ENCODE data around the gene KPNA4. TPM values are rescaled to one million over a fixed set of nuclear protein-coding genes. Genes with fewer than 3 reads are reported as not detected.

Gene KPNA4
- total and polyA plus RNA-seq, 12 donors = 6.5 to 43.6 (median 20.6) TPM

- intact Hi-C loops (cut with DNase I) = no loop called here
- no peak for DNase-seq
- Histone ChIP-seq H3K27me3 (no peaks in the 10 kb centered on the region), H3K36me3 (replicated peaks in 1 of 2) (no peaks in the 10 kb centered on the region), H3K4me1 (replicated peaks in 1 of 2) (peaks cover 0 to 29% of the 10 kb centered on the region in 2 donors), H3K27ac (no peak overlapping the region), H3K9me3 (replicated peaks in 1 of 3) (no peaks in the 10 kb centered on the region), H3K4me3 (no peak overlapping the region)
- 87 to 92% (median 88%) methylated on average over 3 of the region's 3 CpGs for WGBS, 4 donors
- TF ChIP-seq POLR2A (IDR thresholded peaks at IDR 0.05) = no peak
- no peak for TF ChIP-seq CTCF (IDR thresholded peaks at IDR 0.05)
These were observed 19.9 kb downstream of the KPNA4 start for GRCh38 chr3:160545504-160545871.

- intact Hi-C loops (cut with DNase I) = no loop called here
- peaks cover 0 to 29% of the 10 kb centered on the region in 2 donors for H3K4me1 ChIP-seq (replicated peaks in 1 of 2)
- no peaks in the 10 kb centered on the region for H3K36me3 ChIP-seq (replicated peaks in 1 of 2)
These were observed 20.4 kb downstream of the KPNA4 start for GRCh38 chr3:160544844-160545503.

GRCh38 chr3:160540551-160540950, 24.8 kb downstream of the KPNA4 start:
- Histone ChIP-seq H3K4me1 (replicated peaks in 1 of 2) (peaks cover 0 to 24% of the 10 kb centered on the region in 2 donors), H3K36me3 (replicated peaks in 1 of 2) (no peaks in the 10 kb centered on the region), H3K27ac (no peak overlapping the region), H3K4me3 (no peak overlapping the region), H3K9me3 (replicated peaks in 1 of 3) (no peaks in the 10 kb centered on the region), H3K27me3 (no peaks in the 10 kb centered on the region)
- TF ChIP-seq POLR2A (IDR thresholded peaks at IDR 0.05) (no peak), CTCF (IDR thresholded peaks at IDR 0.05) (no peak)
- DNase-seq = no peak
- WGBS, 4 donors = 94 to 96% (median 95%) methylated on average over 2 of the region's 2 CpGs
- intact Hi-C loops (cut with DNase I) = no loop called here

More at GRCh38 chr3:160544844-160545503, 20.4 kb downstream of the KPNA4 start:
- 60 to 89% (median 73%) methylated on average over 2 of the region's 2 CpGs for WGBS, 4 donors
- no peak for TF ChIP-seq CTCF (IDR thresholded peaks at IDR 0.05)
- no peak for TF ChIP-seq POLR2A (IDR thresholded peaks at IDR 0.05)
- H3K27me3 ChIP-seq = no peaks in the 10 kb centered on the region
- H3K9me3 ChIP-seq (replicated peaks in 1 of 3) = no peaks in the 10 kb centered on the region
- DNase-seq = no peak
- no peak overlapping the region for H3K27ac ChIP-seq
- no peak overlapping the region for H3K4me3 ChIP-seq

GRCh38 chr3:160538895-160539294, 26.5 kb downstream of the KPNA4 start:
- Histone ChIP-seq H3K27ac (no peak overlapping the region), H3K4me3 (no peak overlapping the region), H3K4me1 (replicated peaks in 1 of 2) (peaks cover 0 to 20% of the 10 kb centered on the region in 2 donors), H3K27me3 (no peaks in the 10 kb centered on the region), H3K36me3 (replicated peaks in 1 of 2) (peaks cover 0 to 6% of the 10 kb centered on the region in 2 donors), H3K9me3 (replicated peaks in 1 of 3) (no peaks in the 10 kb centered on the region)
- DNase-seq = no peak
- intact Hi-C loops (cut with DNase I) = no loop called here
- no peak for TF ChIP-seq POLR2A (IDR thresholded peaks at IDR 0.05)
- TF ChIP-seq CTCF (IDR thresholded peaks at IDR 0.05) = no peak

Data from adrenal gland (tissue), 12 donors.